GM12872 (cell line): ENCODE data around the gene MCM3AP.

ENCODE experiments used
- CTCF ChIP-seq: IDR thresholded peaks from 3 replicates; pipeline ENCODE4 v1.5.1; 2011; ENCODE audit warnings: low read depth, mild to moderate bottlenecking, low read length, moderate library complexity; ENCODE audit not compliant: insufficient read depth

MCM3AP gene

DNA sequence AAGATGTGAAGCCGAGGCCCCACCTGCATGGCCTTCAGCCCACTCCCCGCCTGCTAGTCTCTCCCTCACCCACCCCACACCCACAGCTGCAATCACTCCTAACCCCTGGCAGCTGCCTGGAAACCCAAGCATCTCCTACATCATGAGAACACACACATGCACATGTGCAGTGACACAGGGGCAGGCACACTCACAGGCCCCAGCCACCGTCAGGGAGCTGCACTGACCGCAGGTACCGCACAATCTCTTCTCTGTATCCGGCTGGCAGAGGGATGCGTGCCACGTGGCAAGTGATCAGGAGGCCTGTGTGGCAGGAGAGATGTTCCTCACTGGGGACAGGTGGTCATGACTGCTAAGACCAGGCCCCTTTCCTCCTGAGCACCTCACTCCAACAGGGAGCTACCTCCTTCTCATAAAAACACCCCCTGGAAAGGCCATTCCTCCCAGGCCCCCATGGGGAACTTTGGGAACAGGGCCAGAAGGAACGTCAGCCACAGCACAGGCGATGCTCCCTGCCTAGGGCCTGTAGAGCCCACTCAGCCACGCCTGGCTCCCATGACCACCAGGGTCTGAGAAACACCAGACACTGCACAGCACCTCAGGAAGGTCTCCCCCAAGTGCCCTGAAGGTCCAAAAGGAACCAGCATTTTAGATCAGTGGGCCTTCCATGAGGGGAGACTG, 62.8 kb downstream of the MCM3AP start:
- TF ChIP-seq CTCF = no peak

DNA sequence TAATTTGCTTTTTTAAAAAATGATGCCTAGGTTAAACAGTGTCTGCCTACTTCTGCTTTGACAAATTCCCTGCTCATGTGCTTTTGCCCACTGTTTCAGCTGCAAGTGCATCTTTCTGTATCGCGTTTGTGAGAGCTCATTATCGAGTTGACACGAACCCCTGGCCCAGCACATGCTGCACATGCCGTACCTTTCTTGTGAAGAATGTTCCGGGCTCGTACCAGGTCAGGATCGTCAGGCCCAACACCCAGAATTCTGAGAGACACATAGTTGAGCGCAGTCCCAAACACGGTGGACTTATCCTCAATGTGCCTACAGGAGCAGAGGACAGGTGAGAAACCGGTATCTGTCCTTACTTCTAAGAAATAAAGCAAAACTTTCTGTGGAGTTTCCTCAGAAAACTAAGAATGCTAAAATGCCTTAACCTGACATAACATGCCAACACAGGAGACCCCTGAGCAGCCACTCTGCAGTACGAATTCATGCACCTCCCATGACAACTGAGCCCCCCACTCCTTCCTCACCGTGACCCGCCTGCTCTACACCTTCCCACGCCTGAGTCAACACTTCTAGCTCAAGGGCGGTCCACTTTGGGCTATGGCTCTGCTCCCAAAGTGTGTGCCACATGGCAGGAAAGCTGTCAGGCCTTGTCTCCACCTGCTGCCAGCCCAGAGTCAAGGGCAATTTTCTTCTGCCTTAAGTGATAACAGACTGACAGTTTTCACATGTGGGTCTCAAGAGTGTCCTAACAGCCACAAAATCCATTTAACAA, 63.6 kb downstream of the MCM3AP start:
- TF ChIP-seq CTCF = no peak

DNA sequence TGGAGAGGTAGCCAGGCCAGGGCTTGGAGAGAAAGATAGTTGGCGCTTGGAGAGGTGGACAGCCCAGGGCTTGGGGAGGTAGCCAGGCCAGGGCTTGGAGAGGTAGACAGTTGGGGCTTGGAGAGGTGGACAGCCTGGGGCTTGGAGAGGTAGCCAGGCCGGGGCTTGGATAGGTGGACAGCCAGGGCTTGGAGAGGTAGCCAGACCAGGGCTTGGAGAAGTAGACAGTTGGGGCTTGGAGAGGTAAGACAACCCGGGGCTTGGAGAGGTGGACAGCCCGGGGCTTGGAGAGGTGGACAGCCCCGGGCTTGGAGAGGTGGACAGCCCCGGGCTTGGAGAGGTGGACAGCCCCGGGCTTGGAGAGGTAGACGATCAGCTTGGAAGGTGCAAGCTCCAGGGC, 64.6 kb downstream of the MCM3AP start:
- no peak for TF ChIP-seq CTCF

DNA sequence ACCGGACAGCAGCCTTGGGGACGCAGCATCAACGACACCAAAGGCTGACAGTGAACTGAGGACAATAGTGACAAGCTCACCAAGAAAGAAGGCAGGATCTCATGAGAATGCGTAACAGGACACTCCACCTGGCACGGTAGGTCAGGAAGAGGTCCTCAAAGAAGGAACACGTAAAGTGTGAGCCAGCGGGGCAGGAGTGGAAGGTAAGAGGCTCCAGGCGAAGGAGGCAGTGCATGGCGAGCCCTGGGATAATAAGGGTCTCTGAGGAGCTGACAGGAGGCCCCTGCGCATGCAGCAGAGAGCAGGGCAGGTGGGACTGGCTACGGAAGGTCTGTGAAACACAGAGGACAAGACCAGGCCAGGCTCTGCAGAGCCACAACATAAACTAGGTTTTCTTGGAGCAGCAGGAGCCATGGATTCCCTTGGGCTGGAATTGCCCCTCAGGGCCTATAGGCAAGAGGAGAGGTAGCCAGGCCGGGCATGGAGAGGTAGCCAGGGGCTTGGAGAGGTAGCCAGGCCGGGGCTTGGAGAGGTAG, 65.1 kb downstream of the MCM3AP start:
- TF ChIP-seq CTCF = no peak

- TF ChIP-seq CTCF = no peak
These were observed 65.7 kb downstream of the MCM3AP start for GRCh38 chr21:46219591-46220239.

GRCh38 chr21:46218906-46219590, 66.4 kb downstream of the MCM3AP start:
- no peak for TF ChIP-seq CTCF

GRCh38 chr21:46217511-46218196, 67.8 kb downstream of the MCM3AP start:
- no peak for TF ChIP-seq CTCF
